NCI-H2029 (cell line): ENCODE measurements around the gene FXYD5.
A peak's percentile ranks its signal among the peaks of the same experiment; 100 is the strongest.
"Not testable (repeated sequence)": the region's sequence is repeated elsewhere in the genome, so short reads cannot be mapped to it uniquely, and the experiment has no call there.

ENCODE experiments used
- DNase-seq: peaks from one replicate; lab custom pipeline; 2025; lab: John Stamatoyannopoulos, UW

FXYD5 gene

DNA sequence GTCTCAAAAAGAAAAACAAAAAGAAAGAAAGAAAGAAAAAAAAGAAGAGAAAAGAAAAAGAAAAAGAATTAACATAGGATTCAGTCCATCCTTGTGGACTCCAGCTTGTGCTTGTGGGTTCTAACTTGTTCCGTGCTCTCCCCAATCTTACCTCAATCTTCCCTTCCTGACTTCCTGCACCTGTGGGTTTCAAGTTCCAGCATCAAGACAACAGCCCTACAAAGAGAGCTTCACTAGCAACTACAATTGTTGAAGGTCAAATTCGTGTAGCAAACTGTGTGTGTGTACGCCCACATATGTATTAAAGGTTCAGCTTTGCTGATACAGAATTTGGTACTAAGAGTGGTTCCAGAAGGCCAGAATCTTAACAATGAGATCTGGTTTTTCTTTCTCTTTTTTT lies 25.3 kb downstream of the FXYD5 start:
- DNase-seq = no peak

DNA sequence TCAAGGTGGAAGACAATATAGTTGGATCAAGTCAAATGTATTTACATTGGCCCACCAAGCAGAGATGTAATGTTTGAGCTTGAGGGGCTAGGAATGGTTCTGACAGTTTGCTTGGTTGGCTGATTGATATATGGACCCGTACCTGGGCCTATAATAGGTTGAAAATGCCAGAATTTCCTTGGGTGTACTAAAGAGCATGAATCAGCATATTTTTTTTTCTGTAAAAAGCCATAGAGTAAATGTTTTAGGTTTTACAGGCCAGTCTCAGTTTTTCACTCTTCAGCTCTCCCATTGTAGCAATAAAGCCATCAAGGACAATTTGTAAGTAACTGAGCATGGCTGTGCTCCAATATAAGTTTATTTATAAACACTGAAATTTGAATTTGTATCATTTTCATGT lies 26.9 kb downstream of the FXYD5 start:
- DNase-seq = no peak

DNA sequence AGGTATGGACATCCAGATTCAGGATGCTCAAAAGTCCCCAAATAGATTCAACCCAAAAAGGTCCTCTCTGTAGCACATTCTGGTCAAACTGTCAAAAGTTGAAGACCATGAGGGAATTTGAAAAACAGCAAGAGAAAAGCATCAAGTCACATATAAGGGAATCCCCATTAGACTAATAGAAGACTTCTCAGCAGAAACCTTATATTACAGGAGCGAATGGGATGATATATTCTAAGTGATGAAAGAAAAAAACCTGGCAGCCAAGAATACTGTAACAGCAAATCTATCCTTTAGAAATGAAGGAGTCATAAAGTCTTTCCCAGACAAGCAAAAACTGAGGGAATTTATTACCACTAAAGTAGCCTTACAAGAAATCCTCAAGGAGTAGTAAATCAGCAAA lies 29.7 kb downstream of the FXYD5 start:
- DNase-seq = no peak

DNA sequence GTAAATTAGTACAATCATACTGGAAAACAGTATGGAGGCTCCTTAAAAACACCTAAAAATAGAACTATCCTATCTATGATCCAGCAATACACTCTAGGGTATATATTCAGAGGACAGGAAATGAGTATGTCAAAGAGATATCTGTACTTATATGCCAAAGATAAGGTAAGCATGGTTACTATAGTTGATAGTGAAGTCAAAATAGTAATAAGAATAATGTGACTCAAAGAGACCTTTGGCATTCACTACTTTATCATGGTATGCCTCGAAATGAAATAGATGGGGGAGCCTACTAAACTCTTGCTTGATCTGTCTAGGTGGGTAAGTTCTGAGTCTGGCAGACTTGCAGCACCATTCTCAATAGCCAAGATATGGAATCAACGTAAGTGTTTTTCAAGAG lies 30.3 kb downstream of the FXYD5 start:
- DNase-seq = no peak

DNA sequence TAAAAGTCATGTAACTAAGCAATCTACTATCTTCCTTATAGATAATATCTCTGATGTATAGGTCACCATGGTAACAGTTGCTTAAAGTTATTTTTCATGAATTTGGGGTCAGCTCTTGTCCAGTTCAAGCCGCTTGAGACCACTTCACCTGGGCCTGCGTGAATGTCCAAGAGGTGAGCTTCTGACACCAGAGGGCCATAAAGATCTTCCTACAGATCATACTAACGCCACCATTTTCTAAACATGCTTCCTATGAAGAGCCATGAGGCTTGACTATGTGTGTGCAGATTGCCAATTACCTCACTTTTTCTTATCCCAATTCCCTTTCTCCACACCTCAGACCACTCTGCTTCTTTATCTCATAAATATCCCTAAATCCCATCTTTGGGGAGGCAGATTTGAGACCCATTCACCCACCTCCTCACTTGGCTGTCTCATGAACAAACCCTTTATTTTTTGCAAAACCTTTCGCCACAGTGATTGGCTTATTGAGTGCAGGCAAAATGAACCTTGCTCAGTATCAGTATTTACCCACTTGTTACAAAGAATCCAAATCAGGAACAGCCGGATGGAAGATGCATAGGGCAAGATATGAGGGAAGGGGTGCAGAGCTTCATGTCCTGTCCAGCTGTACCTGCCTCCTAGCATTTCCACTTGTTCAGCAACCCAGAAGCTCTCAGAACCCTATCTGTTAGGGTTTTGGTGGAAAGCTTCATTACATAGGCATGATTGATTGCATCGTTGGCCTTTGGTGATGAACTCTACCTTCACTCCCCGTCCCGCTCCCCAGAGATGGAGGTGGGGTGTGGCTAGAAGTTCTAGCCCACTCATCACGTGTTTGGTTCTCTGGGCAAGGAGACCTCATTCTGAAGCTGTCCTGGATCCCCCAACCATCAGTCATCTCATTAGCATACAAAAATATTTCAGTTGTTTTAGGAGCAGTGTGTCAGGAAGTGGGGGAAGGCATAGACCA lies 39.8 kb downstream of the FXYD5 start:
- DNase-seq = no peak

DNA sequence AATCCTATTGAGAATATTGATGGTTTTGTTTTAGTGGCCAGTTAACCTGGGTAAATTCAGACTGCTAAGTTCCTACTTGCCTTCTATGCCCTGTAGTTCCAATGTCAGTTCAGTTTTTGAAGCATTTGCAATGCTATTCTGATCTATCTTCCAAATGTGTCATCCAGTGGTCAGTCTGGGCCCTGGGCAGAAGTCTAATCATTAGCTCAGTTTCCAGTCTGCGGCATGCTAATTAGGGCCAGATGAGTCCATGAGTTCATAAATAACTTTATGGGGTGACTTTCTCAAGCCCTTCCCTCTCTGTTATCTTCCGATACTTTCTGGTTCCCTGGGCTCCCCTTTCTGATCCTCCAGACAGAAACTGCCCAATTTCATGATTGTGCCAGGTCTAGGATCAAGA lies 41.3 kb downstream of the FXYD5 start:
- DNase-seq = no peak

DNA sequence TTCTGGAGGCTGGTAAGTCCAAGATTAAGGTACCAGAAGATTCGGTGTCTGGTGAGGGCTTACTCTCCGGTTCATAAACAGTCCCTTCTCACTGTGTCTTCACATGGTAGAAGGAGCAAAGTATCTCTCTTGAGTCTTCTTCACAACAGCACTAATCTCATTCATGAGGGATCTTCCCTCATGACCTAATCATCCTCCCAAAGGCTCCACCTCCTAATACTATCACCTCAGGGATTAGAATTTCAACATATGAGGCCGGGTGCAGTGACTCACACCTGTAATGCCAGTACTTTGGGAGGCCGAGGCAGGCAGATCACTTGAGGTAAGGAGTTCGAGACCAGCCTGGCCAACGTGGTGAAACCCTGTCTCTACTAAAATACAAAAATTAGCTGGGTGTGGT lies 42.3 kb downstream of the FXYD5 start:
- not testable (repeated sequence) for DNase-seq

DNA sequence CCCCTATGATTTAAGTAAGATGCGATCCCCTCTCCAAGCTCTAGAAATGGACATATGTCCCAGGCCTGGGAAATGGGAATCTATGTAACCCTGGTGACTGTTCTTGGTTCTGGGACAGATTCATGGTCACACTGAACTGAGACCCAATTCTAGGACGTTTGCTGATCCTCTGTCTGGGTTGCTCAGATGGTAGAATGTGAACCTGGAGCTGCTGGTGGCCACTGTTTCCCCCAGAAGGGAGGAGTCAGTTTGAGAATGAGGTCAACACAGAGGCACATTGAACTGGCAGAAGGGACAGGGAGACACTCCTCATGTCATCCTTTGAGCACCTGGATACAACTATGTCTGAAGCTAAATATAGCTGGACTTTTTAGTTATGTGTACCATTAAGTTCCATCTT lies 44.9 kb downstream of the FXYD5 start:
- DNase-seq = no peak

DNA sequence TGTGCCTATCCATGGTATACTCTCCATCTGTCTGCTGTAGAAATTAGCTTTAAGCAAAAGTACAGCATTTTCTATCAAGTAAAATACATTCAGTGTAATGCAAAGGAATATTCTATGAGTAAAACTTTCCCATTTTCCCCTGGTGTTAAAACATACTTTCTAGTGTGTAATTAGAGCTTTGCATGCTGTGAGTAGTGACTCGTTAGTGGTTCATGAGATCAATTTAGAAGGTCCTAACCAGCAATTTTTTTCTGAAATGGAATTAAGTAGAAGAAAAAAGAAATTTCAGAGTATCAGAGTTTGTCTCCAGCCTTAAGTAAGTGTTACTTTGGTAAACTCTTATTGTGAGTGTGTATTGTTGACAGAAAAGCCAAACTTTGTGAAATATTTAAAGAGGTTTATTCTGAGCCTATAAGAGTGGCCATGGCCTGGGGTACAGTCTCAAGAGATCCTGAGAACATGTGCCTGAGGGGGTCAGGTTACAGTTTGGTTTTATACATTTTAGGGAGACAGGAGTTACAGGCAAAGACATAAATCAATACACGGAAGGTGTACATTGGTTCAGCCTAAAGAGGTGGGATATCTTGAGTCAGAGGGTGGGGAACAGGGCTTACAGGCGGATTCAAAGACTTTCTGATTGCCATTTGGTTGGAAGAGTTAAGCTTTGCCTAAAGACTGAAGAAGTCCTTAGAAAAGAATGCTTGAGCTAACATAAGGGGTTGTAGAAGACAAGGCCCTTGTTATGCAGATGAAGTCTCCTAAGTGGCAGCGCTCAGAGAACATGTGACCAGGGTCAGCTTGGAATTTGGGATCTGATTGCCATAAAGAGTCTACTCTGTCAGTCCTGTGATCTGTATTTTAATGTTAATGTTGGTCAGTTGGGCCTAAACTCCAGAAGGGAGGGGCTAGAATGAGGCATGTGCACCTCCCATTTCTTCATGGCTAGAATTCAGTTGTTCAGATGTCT lies 48.5 kb downstream of the FXYD5 start:
- DNase-seq = no peak

DNA sequence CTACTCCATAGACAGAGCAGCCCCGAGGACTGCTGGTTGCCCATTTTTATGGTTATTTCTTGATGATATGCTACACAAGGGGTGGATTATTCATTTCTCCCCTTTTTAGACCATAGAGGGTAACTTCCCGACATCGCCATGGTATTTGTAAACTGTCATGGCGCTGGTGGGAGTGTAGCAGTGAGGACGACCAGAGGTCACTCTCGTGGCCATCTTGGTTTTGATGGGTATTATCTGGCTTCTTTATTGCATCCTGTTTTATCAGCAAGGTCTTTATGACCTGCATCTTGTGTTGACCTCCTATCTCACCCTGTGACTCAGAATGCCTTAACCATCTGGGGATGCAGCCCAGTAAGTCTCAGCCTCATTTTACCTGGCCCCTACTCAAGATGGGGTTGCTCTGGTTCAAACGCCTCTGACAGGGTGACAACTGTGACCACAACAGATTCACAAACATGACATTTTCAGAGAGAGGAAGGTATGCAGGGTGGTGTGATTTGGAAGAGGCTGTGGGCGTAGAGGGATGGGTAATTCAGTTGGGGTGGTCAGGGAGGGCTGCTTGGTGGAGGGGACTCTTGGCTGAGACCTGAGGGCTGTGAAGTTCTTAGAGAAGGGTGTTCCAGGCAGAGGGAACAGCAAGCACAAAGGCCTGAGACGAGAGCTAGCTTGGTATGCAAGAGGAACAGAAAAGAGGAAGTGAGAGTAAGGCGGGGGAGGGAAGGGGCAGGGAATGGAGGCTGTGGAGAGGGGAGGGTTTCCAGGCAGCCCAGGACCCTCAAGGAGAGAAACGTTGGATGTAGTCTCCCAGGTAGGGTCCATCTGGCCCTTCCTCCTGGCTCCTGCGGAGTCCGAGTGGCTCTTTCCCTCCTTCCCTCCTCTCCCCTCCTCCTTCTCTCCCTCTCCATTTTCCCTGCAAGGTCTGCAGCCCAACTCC lies 50.5 kb downstream of the FXYD5 start:
- DNase-seq = no peak

DNA sequence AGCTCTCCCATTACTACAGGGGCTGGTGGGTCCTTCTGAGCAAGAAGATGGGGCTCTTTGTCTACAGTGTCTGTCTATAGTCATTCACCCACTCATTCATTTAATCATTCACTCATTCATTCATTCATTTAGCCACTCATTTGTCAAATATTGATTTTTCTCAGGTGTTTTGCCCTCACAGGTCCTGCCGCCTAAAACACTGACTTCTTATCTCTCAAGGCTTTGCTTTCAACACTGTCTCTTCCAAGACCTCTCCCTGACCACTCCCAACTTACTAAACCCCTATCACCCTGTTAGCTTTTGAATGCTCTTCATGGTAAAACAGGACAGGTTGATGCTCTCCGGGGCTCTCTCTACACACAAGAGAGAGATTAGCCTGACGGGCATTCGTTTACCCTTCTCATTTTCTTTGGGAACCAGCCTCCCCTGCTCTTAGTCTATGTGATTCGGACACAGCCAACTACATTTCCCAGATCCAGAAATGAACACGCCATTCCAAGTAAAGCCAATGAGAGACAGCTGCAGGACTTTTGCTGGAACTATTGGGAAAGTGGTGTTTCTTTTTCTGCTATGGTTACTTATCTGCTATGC lies 51.3 kb downstream of the FXYD5 start:
- DNase-seq = no peak

DNA sequence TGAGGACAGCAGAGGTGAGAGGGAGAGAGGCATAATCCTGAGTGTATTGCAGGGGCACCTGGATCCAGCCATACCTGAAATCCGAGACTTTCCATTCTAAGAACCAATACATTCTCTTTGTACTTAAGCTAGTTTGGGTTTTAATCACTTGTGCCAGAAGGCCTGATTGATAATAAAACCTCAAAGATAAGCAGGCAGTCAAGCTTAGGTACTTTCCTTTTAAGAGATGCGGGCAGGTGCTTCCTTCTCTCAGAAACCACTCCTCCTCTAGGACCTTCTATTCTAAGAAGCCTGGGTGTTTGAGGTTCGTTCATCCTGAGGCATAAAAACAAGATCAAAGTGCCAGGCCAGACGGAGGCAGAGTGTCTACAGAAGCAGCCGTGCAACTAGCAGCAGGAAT lies 51.8 kb downstream of the FXYD5 start:
- peak; percentile 1 for DNase-seq

DNA sequence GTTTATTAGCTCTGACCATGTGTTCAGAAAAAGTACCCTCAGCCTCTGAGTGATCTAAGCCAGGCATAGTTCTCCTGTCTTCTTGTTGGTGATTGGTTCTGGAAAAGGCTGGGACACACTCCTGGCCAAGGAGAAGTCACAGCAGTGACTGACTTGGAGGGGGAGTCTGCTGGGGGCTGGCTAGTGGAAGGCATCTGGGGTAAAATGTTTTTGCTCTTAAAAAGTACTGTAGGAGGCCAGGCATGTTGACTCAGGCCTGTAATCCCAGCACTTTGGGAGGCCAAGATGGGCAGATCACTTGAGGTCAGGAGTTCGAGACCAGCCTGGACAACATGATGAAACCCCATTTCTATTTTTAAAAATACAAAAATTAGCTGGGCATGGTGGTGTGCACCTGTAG lies 52.3 kb downstream of the FXYD5 start:
- DNase-seq = no peak

DNA sequence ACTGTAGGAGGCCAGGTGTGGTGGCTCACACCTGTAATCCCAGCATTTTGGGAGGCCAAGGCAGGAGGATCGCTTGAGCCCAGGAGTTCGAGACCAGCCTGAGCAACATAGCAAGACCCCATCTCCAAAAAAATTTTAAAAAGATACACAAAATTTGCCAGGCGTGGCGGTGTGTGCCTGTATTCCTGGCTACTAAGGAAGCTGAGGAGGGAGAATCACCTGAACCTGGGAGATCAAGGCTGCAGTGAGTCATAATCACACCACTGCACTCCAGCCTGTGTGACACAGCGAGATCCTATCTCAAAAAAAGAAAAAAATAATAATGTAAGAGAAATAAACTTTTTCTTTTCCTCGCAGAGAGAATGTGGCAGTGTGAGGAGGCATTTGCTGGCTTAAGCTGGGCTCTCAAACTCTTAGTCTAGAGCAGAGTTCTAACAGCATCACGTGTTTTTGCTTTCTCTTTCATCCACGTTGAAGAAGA lies 52.9 kb downstream of the FXYD5 start:
- no peak for DNase-seq

DNA sequence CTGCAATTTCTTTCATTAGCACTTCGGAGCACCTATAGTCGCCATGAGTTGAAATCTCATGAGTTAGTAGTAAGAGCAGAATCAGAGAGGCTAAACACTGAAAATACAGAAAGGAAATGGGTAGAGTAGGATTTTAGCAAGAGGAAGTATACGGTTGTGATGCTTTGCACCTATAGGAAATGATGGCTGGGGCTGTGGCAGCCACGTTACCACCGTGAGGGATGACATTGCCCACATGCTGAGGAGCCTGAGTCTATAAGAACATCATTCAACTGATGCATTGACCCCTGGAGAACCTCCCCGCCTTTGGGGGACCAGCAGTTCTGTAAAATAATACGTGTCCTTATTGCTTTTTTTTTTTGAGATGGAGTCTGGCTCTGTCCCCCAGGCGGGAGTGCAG lies 53.6 kb downstream of the FXYD5 start:
- no peak for DNase-seq

DNA sequence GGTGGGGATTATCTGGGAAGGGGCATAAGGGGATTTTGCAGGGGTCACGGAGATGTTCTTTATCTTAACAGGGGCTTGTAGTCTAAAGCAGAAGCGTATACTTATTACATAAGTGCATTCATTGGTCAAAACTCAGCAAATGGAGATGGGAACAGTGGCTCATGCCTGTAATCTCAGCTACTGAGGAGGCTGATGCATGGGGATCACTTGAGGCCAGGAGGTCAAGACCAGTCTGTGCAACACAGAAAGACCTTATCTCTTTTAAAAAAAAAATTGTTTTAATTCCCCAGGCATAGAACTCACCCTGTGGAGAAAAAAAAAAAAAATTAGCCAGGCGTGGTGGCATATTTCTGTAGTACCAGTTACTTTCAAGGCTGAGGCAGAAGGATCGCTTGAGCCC lies 55.1 kb downstream of the FXYD5 start:
- DNase-seq = no peak

DNA sequence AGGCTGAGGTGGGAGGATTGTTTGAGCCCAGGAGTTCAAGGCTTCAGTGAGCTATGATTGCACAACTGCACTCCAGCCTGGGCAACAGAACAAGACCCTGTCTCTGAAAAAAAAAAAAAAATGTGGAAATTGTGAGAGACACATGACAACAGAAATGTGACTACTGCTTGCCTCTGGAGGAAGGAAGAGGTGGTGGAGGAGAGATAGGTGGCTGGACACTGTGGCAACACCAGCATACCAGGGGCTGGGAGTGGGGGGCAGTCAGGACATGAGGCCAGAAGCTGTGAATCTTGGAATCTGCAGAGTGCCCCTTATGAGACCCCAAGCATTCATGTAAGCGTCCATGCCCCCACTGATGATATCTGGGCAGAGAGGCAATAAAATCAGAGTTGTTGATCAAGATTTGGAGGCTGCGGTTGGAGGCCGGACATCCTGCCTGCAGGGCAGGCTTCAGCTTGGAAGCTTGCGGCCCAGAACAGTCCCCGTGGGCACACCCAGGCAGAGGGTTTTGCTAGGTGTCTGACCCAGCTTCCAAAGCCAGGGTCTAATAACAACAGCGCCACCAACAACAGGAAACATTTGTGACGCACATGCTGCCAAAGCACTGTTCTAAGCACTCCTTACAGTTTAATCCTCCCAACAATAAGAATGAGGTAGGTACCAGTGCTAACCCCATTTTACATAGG lies 57.2 kb downstream of the FXYD5 start:
- no peak for DNase-seq

DNA sequence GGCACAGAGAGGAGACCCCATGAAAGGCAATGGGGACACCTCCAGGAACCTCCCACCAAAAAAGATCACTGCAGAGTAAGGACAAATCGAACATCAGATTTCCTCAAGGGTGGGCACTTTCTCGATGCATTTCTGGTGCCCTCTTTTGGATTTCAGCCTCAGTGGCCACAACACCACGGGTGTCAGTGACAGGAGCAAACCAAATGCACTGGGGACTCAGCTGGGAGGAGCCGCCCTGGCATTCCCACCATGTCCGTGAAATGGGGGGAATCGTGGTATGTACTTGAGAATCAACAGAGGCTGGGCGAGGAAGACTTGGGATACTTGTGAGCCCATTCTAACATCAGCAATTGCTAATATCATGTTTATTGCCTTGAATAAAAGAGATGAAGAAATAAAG lies 57.7 kb downstream of the FXYD5 start:
- no peak for DNase-seq

DNA sequence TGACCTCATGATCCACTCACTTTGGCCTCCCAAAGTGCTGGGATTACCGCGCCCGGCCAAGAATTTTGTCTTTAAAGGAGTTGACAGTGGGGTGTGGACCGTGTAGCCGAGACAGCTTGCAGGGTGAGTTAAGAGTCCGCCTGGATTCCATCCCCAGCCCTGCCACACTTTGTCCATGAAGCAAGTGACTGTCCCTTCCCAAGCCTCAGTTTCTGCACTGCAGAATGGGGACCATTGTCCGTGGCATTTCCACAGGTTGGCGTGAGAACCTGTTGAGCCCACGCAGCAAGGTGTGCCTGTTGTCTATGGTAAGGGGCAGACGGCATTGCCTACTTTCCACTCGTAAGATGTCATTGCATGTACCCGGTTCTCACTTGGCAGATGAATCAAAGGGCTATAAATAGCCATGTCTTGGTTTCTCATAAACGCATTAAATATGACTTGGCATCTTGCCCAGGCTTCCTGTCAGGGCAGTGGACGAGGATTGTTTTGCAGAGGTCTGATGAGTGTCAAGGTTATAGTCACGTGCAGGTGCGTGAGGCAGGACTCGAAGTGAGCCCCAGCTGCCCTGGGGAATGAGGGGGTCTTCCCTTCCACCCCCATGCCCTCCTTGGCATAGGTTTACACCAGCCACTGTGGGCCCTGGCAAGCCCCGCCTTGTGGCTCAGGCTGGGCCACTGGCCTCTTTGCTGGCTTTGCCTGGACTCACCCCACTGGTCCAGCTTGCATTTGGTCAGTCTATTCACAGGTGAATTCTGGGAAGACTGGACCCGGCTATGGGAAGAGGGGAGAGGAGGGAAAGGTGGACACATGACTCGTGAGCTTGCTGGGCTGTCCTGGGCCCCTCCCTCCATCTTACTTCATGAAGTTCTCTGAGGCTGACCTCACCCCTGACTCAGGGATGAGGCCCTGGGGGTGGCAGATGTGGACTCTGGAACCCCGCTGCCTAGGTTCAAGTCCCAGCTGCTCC lies 59.4 kb downstream of the FXYD5 start:
- peak; percentile 94 for DNase-seq
